Breast epithelium (tissue), 3 donors: ENCODE results near the gene DEAF1.

Source experiments
- POLR2A ChIP-seq: fragments of 450-650 bp; IDR thresholded peaks from one replicate; pipeline ENCODE4 v1.6.1; 2016; ENCODE audit warnings: antibody characterized with exemption, mild to moderate bottlenecking, moderate library complexity
- POLR2AphosphoS5 ChIP-seq, 3 donors: sonication (generic); formaldehyde crosslinking; IDR thresholded peaks; one replicate each; pipeline ENCODE4 v1.6.1; 2017; ENCODE audit warnings: antibody characterized with exemption in 3 of 3
- TF ChIP-seq, protein P1 (sequence below), 3 donors: fragments of 450-650 bp; IDR thresholded peaks; one replicate each; pipeline ENCODE4 v1.5.1; 2016 to 2017; ENCODE audit warnings: antibody characterized with exemption in 3 of 3, mild to moderate bottlenecking in 3 of 3, moderate library complexity in 3 of 3

GRCh38 chr11:724049-724777 lies 29.2 kb upstream of the DEAF1 start:
- TF ChIP-seq, protein P1, sequence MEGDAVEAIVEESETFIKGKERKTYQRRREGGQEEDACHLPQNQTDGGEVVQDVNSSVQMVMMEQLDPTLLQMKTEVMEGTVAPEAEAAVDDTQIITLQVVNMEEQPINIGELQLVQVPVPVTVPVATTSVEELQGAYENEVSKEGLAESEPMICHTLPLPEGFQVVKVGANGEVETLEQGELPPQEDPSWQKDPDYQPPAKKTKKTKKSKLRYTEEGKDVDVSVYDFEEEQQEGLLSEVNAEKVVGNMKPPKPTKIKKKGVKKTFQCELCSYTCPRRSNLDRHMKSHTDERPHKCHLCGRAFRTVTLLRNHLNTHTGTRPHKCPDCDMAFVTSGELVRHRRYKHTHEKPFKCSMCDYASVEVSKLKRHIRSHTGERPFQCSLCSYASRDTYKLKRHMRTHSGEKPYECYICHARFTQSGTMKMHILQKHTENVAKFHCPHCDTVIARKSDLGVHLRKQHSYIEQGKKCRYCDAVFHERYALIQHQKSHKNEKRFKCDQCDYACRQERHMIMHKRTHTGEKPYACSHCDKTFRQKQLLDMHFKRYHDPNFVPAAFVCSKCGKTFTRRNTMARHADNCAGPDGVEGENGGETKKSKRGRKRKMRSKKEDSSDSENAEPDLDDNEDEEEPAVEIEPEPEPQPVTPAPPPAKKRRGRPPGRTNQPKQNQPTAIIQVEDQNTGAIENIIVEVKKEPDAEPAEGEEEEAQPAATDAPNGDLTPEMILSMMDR (IDR thresholded peaks at IDR 0.05), result no peak
- TF ChIP-seq POLR2A (no peak), POLR2AphosphoS5 (IDR thresholded peaks at IDR 0.05) (no peak)
